Immature natural killer cell (primary cell): Measurements from ENCODE around the gene C10orf67. TPM values are rescaled to one million over a fixed set of nuclear protein-coding genes. Genes with fewer than 3 reads are reported as not detected.
"Not testable (repeated sequence)": the region's sequence is repeated elsewhere in the genome, so short reads cannot be mapped to it uniquely, and the experiment has no call there.

Experiments
- DNase-seq, 3 donors: peaks; one replicate each; pipeline ENCODE4 v3.0.0; 2022; ENCODE audit warnings: mixed read lengths in 1 of 3
- H3K27ac Mint-ChIP-seq, 6 donors: one replicate each; pipeline ENCODE4 v1.8.0; 2020; ENCODE audit warnings: mixed read lengths in 6 of 6, mild to moderate bottlenecking in 5 of 6, inconsistent platforms in 4 of 6, moderate library complexity in 3 of 6
- H3K27me3 Mint-ChIP-seq, 3 donors: one replicate each; pipeline ENCODE4 v1.8.0; 2020 to 2021; ENCODE audit warnings: low read depth in 3 of 3, mild to moderate bottlenecking in 3 of 3, mixed read lengths in 3 of 3, moderate library complexity in 3 of 3, inconsistent platforms in 1 of 3
- H3K36me3 Mint-ChIP-seq, 3 donors: one replicate each; pipeline ENCODE4 v1.8.0; 2020; ENCODE audit warnings: mixed read lengths in 3 of 3, inconsistent platforms in 2 of 3, mild to moderate bottlenecking in 2 of 3
- H3K4me1 Mint-ChIP-seq, 2 donors: one replicate each; pipeline ENCODE4 v1.8.0; 2020; ENCODE audit warnings: inconsistent platforms in 2 of 2, mild to moderate bottlenecking in 2 of 2, mixed read lengths in 2 of 2, moderate library complexity in 1 of 2
- H3K4me3 Mint-ChIP-seq, 5 donors: one replicate each; pipeline ENCODE4 v1.8.0; 2020; ENCODE audit warnings: mild to moderate bottlenecking in 5 of 5, mixed read lengths in 5 of 5, inconsistent platforms in 3 of 5, moderate library complexity in 3 of 5
- H3K9me3 Mint-ChIP-seq, 6 donors: one replicate each; pipeline ENCODE4 v1.8.0; 2020; ENCODE audit warnings: mild to moderate bottlenecking in 6 of 6, mixed read lengths in 6 of 6, inconsistent platforms in 4 of 6, moderate library complexity in 3 of 6
- polyA plus RNA-seq, 3 donors: library from polyadenylated mRNA; unstranded; fragments of 300-500 nt; fragmentation: Illumina TruSeq; gene quantifications; one replicate each; pipeline ENCODE4 v1.2.3, GENCODE V29; 2021

The C10orf67 gene
- polyA plus RNA-seq, 3 donors from 2014 or later, result not detected

DNA sequence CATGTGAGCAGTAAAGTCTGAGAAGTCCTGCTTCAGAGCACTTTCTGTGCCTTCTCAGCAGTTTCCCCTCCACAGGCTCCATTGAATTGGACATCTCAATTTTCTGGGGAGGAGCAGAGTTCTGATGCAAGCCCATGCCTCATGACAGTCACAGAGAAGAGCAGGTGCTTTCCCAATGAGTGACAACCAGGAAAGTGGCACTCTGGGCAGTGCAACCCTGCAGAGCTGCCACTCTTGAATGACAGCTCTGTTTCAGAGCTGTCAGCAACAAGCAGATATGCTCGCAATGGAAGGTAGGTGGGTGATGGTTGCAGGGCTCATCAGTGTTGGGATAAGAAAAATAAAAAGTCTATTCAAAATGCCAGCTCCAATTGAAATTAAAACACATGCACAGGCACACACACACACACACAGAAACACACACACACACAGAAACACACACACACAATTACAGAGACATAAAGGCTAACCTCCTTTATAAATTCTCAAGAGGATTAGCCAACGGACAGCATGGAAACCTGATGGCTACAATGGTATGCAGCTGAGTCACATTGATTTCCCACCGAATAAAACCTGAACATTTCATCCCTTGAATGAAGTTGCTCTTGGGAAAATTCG lies 50.5 kb downstream of the C10orf67 start:
- H3K27me3 Mint-ChIP-seq, result peaks cover 0 to 11% (median 2%) of the 10 kb centered on the region in 3 donors
- no peaks in the 10 kb centered on the region for H3K36me3 Mint-ChIP-seq
- H3K4me1 Mint-ChIP-seq, result no peaks in the 10 kb centered on the region
- no peak overlapping the region for H3K27ac Mint-ChIP-seq
- no peak overlapping the region for H3K4me3 Mint-ChIP-seq
- DNase-seq, result no peak
- peaks cover 0 to 2% (median 0%) of the 10 kb centered on the region in 6 donors for H3K9me3 Mint-ChIP-seq

DNA sequence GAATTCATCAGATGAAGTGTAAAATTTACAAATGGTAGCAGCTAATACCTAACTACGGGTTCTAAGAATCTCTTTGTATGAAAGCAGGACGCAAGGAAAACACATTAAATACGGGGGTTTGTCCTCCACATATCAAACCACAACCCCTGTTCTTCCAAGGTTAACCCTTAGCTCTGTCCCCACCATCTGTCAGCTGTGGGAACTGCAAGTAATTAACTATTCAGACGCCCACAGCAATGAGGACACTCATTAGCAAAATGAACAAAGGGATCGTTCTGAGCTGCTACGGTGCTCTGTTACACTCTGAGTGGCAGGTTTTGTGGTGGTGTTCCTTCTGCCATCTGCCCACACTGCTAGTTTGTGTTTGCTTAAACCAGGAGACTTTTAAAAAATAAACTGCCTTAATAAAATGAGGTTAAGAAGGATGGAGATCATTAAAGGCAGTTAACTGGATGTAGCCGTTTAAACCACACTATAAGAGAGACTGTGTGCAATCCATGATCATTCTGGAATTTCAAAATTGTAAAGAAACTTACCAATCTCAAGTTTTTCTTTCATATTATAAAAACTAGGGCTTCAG lies 51.4 kb downstream of the C10orf67 start:
- no peak for DNase-seq

DNA sequence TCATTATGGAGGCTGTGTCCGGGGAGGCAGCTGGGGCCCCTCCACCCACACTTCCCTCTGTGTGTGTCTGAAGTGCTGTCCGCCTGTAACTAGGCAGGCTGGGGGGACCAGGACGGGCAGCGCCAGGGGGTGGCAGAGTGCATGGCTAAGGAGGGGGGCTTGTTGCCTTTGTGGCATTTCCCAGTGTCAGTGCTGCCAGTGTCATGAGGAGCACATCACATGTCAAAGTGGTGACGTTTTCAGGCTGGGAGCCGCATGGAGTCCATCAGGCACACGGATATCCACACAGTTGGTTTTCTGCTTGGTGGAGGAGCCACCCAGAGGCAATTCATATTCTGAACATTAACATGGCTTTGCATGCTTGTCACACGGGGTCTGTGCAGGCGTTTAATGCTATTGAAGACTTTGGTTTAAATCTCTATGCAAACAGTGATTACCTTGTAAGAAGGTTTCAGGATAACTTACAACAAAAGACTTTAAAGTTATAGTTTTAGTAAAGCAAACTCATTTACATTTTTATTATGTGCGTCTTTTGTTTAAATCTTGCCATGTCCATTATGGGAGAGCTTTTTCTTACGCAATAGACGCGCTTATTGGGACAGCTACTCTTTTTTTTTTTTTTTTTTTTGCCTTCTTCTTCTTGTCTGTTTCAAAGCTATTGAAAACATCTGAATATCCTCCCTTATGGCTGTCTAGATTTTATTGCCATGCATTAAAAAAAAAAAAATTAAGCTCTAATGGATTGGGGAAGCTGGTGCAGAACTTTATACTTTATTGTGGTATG lies 52.9 kb downstream of the C10orf67 start:
- H3K27me3 Mint-ChIP-seq, result peaks cover 2 to 11% (median 2%) of the 10 kb centered on the region in 3 donors
- no peak for DNase-seq
- H3K27ac Mint-ChIP-seq, result no peak overlapping the region
- no peaks in the 10 kb centered on the region for H3K4me1 Mint-ChIP-seq
- peaks cover 0 to 2% (median 0%) of the 10 kb centered on the region in 6 donors for H3K9me3 Mint-ChIP-seq
- H3K4me3 Mint-ChIP-seq, result no peak overlapping the region
- no peaks in the 10 kb centered on the region for H3K36me3 Mint-ChIP-seq

More for the DNA sequence above, 51.4 kb downstream of the C10orf67 start:
- Mint-ChIP-seq H3K27me3 (peaks cover 0 to 11% (median 2%) of the 10 kb centered on the region in 3 donors), H3K27ac (no peak overlapping the region), H3K4me3 (no peak overlapping the region), H3K9me3 (peaks cover 0 to 2% (median 0%) of the 10 kb centered on the region in 6 donors), H3K36me3 (no peaks in the 10 kb centered on the region), H3K4me1 (no peaks in the 10 kb centered on the region)

DNA sequence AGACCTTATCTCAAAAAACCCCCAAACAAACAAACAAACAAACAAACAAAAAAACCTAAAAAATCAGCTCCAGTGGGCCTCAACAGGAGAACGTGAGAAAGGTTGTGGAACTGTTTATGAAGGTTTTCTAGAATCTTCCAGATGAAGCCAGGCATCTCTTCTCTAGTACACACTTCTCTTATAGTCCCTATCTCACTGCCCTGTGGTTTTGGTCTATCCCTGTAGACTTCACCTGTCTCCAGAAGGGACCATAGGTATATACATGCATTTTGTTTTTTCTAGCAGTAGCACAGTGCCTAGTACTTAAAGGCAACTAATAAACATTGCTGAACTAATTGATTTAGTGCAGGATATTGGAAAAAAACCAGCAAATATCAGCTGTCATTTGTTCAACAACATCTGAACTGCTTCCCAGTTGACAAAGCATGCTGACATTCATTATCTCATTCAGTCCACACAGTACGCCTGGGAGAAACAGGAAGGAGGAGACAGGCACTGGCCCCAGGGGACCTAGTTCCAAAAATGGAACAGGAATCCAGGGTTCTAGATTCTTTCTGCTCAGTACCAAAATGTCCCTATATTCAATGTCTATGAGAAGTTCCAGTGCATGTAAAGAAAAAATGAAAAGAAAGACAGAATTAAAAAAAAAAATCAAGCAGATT lies 59.8 kb downstream of the C10orf67 start:
- Mint-ChIP-seq H3K36me3 (no peaks in the 10 kb centered on the region), H3K27me3 (peaks cover 2 to 6% (median 2%) of the 10 kb centered on the region in 3 donors), H3K9me3 (peaks cover 0 to 2% (median 0%) of the 10 kb centered on the region in 6 donors), H3K27ac (no peak overlapping the region), H3K4me1 (no peaks in the 10 kb centered on the region), H3K4me3 (no peak overlapping the region)
- DNase-seq, result no peak

DNA sequence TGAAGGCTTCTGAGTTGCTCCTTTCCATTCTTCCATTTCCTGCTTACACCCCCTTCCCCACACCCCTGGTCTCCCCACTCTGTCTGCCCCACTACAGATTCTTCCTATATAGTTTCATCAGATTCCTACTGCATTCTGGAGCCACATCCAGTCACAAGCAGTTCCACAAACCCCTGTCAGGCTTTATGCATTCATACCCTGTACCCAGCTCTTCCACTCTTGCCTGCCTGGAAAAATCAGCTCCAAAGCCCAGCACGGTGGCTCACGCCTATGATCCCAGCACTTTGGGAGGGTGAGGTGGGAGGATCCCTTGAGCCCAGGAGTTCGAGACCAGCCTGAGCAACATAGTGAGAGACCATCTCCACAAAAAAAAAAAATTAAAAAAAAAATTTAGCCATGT lies 60.4 kb downstream of the C10orf67 start:
- Mint-ChIP-seq H3K36me3 (no peaks in the 10 kb centered on the region), H3K27ac (no peak overlapping the region), H3K27me3 (peaks cover 0 to 6% (median 2%) of the 10 kb centered on the region in 3 donors), H3K4me3 (no peak overlapping the region), H3K4me1 (no peaks in the 10 kb centered on the region), H3K9me3 (peaks cover 0 to 2% (median 0%) of the 10 kb centered on the region in 6 donors)
- no peak for DNase-seq

DNA sequence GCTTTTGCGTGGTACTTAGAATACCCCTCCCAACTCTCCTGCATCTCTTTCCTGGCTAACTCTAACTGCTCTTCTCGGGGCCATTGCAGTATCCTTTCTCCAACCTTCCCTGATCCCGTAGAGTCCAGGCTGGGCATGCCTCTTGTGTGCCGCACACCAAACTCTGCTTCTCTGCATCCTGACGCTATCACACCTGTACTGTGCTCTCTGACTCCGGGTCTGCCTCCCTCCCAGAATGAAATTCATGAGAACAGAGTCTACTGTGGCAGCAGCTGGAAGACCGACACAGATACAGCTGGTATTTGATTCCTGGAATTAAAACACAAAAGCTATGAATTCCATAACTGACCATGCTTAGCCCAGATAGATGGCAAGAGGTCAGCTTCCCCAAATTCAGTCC lies 60.9 kb downstream of the C10orf67 start:
- no peaks in the 10 kb centered on the region for H3K36me3 Mint-ChIP-seq
- DNase-seq, result no peak
- no peak overlapping the region for H3K27ac Mint-ChIP-seq
- H3K4me1 Mint-ChIP-seq, result no peaks in the 10 kb centered on the region
- H3K4me3 Mint-ChIP-seq, result no peak overlapping the region
- peaks cover 0 to 2% (median 0%) of the 10 kb centered on the region in 6 donors for H3K9me3 Mint-ChIP-seq
- H3K27me3 Mint-ChIP-seq, result peaks cover 0 to 6% (median 2%) of the 10 kb centered on the region in 3 donors

DNA sequence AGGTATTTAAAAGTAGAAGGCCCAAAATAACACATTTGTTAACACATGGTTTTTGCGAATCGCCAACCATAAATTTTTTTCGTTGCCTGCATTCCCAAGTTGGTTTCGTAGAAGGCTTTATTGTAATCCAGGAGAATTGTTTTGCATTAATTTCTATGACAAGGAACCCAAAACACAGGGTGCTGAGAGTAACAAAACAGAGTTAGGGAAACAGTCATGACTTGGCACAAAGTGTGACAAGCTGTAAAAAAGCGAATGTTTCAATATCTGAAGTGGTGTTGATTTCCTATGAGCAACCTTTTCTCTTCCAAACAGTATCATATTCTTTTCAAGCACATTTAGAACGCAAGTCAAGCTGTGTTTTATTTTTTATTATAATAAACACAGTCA lies 63.6 kb downstream of the C10orf67 start:
- H3K4me3 Mint-ChIP-seq, result no peak overlapping the region
- no peak for DNase-seq
- no peak overlapping the region for H3K27ac Mint-ChIP-seq
- H3K36me3 Mint-ChIP-seq, result no peaks in the 10 kb centered on the region
- H3K4me1 Mint-ChIP-seq, result no peaks in the 10 kb centered on the region
- peaks cover 0 to 2% (median 0%) of the 10 kb centered on the region in 6 donors for H3K9me3 Mint-ChIP-seq
- peaks cover 0 to 7% (median 2%) of the 10 kb centered on the region in 3 donors for H3K27me3 Mint-ChIP-seq

DNA sequence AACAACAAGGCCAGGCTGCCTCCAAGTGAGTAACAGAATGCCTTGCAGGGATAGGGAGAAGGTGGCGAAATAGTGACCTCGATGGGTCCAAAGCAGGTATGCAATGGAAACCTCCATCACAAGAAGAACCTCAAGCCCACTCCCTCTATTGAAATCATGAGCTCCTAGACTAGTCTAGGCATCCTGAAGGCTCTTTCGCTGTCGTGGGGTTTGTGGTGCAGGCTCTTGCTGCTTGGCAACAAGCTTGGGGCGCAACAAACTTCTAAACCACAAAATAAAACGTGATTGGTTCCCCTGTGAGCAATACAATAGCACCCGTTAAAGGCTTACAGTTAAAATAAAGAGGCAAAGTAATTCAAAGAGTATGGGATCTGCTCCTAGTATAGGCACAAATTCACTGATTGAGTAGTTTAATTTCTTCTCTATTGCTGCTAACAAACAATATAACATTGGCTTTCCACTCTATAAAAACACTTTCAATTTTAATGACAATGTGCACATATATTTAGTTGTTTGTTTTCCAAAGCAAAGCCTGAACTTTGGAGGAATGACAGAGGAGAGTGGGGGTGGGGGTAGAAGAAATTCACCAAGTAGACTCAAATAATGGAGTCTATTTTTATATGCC lies 64.1 kb downstream of the C10orf67 start:
- H3K27ac Mint-ChIP-seq, result no peak overlapping the region
- DNase-seq, result no peak
- H3K36me3 Mint-ChIP-seq, result no peaks in the 10 kb centered on the region
- no peaks in the 10 kb centered on the region for H3K4me1 Mint-ChIP-seq
- peaks cover 0 to 5% (median 5%) of the 10 kb centered on the region in 3 donors for H3K27me3 Mint-ChIP-seq
- peaks cover 0 to 5% (median 0%) of the 10 kb centered on the region in 6 donors for H3K9me3 Mint-ChIP-seq
- no peak overlapping the region for H3K4me3 Mint-ChIP-seq

DNA sequence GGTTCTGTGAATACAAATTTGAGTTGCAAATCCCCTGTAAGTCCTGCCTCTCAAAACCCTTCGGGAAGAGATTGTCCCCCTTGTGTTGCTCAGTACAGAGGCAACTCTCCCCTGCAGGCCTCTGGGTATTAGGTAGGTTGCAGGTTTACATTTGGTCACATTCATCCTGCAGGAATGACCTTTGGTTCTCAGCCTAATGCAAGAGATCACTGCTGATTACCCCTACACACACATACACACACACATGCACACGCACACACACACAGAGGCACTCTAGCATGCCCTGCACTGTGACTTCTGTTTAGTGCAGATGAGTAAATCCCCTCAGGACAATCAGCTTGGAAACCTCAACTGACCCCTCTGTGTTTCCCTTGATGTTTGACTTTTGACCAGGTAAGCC lies 69.2 kb downstream of the C10orf67 start:
- H3K27me3 Mint-ChIP-seq, result peaks cover 0 to 11% (median 5%) of the 10 kb centered on the region in 3 donors
- H3K4me3 Mint-ChIP-seq, result no peak overlapping the region
- peaks cover 3 to 23% (median 9%) of the 10 kb centered on the region in 6 donors for H3K9me3 Mint-ChIP-seq
- H3K4me1 Mint-ChIP-seq, result no peaks in the 10 kb centered on the region
- H3K36me3 Mint-ChIP-seq, result peaks cover 0 to 3% (median 0%) of the 10 kb centered on the region in 3 donors
- DNase-seq, result no peak
- no peak overlapping the region for H3K27ac Mint-ChIP-seq

DNA sequence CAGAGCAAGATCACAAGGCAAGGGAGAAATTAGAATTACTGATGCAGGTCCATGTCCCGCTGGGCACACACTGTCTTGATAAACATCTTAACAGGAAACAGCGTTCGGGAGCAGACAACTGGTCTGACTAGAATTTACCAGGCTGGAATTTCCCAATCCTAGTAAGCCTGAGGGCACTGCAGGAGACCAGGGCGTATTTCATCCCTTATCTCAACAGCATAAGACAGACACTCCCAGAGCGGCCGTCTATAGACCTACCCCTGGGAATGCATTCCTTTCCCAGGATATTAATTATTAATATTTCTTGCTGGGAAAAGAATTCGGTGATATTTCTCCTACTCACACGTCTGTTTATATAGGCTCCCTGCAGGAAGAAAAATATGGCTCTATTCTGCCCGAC lies 70.4 kb downstream of the C10orf67 start:
- H3K27me3 Mint-ChIP-seq, result peaks cover 0 to 11% (median 5%) of the 10 kb centered on the region in 3 donors
- H3K27ac Mint-ChIP-seq, H3K4me1 Mint-ChIP-seq, H3K4me3 Mint-ChIP-seq, DNase-seq, H3K36me3 Mint-ChIP-seq: not testable (repeated sequence)
- H3K9me3 Mint-ChIP-seq, result peaks cover 3 to 23% (median 9%) of the 10 kb centered on the region in 6 donors

DNA sequence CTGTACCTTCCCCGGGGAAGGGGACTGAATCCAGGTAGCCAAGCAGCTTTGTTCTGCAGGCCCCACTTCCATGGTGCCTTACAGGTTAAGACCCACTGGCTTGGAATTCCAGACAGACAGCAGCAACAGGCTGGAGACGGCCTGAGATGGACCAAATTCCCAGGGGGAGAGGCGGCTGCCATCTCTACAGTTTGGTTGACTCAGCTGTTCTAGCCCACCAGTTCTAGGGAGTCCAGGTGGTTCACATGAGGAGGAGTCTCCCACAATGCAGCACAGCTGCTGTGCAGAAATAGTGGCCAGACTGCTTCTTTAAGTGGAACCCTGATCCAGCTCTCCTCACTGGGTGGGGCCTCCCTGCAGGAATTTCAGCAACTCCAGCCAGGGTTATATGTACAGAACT lies 74.1 kb downstream of the C10orf67 start:
- Mint-ChIP-seq H3K27me3 (peaks cover 2 to 6% (median 3%) of the 10 kb centered on the region in 3 donors), H3K36me3 (peaks cover 0 to 3% (median 0%) of the 10 kb centered on the region in 3 donors), H3K4me3 (no peak overlapping the region), H3K9me3 (peaks cover 3 to 18% (median 9%) of the 10 kb centered on the region in 6 donors), H3K27ac (no peak overlapping the region), H3K4me1 (no peaks in the 10 kb centered on the region)
- no peak for DNase-seq

DNA sequence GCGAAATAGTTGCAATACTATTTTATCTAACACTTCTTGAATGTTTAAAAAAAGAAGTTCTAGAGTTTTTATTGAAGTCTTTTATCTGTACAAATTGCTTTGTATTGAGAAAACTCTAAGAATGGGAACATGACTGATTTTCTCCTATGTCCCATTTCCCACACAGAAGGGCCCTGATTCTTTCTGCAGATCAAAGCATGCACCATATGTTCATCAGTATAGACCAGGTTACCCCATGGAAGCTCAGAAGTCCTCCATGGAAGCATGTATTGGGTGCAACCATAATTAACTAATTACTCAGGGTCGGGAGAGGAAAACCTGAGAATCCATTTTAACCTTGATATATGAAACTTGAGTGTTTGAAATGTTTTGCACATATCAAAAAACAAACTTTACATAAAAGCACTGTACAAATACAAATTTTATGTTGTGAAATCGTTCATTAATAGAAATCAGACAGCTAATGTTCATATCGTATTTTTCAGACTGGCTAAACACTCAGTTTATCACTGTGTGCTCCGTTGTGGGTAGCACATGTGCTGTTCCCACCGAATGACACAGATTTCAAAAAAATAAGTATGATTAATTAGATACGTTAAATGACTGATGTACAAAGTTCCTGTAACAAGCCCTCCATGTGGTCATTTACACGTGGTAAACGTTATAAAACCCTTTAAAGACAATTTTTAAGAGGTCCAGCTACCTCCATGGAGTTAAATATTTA lies 81.0 kb downstream of the C10orf67 start:
- Mint-ChIP-seq H3K36me3 (no peaks in the 10 kb centered on the region), H3K4me3 (no peak overlapping the region), H3K27me3 (peaks cover 5 to 9% (median 5%) of the 10 kb centered on the region in 3 donors), H3K4me1 (no peaks in the 10 kb centered on the region), H3K27ac (no peak overlapping the region), H3K9me3 (peaks cover 0 to 1% (median 0%) of the 10 kb centered on the region in 6 donors)
- no peak for DNase-seq

DNA sequence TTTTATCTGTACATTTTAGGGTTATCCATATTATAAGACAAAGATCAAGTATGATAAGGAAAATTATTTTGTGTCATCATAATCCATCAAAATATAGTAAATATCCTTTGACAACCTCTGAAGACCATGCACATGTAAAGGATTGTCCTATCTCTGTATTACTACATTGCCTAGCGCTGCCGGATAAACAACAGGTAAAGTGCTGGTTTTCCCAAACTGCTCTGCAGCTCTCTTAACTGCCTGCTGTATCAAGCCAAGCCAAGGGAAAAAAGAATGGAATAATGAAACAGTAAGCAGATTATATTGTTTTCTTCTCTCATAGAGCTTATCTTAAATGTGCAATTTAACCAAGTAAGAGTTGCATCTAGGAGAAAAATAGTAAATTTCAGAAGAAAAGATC lies 81.7 kb downstream of the C10orf67 start:
- Mint-ChIP-seq H3K4me3 (no peak overlapping the region), H3K9me3 (peaks cover 0 to 1% (median 0%) of the 10 kb centered on the region in 6 donors), H3K27ac (no peak overlapping the region), H3K4me1 (no peaks in the 10 kb centered on the region), H3K27me3 (peaks cover 2 to 9% (median 5%) of the 10 kb centered on the region in 3 donors), H3K36me3 (no peaks in the 10 kb centered on the region)
- DNase-seq, result no peak
